Measurements from ENCODE around the gene RNU1-2.
"Not testable (repeated sequence)": the region's sequence is repeated elsewhere in the genome, so short reads cannot be mapped to it uniquely, and the experiment has no call there.

DNA sequence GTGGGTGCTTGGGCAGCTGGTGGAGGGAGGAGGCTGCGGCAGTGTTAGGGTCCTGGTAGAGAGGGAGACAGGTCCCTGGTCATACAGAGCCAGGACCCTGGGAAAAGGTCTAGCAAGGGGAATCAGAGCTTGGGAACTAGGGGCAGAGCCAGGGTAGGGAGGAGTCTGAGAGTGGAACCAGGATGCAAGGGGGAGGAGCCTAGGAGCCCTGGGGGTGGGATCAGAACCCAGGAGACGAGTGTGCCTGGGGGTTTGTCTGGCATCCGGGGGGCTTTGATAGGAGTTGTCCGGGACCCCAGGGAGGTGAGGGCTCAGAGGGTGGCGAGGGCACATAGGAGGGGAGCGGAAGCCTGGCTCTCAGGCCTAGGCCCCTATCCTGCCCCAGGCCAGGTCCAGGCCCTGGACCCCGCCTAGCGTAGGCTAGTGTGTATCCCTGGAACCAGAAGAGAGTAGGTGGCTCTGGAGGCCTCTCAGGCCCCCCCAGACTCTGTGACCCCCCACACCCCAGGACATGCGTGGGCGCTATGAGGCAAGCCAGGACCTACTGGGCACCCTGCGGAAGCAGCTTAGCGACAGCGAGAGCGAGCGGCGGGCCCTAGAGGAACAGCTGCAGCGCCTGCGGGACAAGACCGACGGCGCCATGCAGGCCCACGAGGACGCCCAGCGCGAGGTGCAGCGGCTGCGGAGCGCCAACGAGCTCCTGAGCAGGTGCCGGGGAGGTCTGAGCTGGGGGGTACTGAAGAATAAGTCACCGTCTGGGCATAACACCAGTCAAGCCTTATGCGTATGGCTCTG is 43.8 kb downstream of the RNU1-2 start:
- TF ChIP-seq, protein P1, sequence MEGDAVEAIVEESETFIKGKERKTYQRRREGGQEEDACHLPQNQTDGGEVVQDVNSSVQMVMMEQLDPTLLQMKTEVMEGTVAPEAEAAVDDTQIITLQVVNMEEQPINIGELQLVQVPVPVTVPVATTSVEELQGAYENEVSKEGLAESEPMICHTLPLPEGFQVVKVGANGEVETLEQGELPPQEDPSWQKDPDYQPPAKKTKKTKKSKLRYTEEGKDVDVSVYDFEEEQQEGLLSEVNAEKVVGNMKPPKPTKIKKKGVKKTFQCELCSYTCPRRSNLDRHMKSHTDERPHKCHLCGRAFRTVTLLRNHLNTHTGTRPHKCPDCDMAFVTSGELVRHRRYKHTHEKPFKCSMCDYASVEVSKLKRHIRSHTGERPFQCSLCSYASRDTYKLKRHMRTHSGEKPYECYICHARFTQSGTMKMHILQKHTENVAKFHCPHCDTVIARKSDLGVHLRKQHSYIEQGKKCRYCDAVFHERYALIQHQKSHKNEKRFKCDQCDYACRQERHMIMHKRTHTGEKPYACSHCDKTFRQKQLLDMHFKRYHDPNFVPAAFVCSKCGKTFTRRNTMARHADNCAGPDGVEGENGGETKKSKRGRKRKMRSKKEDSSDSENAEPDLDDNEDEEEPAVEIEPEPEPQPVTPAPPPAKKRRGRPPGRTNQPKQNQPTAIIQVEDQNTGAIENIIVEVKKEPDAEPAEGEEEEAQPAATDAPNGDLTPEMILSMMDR (IDR thresholded peaks at IDR 0.05; ENCODE audit: low read depth, low read length, poor library complexity, severe bottlenecking) = not testable (repeated sequence)
- not testable (repeated sequence) for TF ChIP-seq EZH2phosphoT487 (IDR thresholded peaks at IDR 0.05; ENCODE audit: borderline replicate concordance, low read length)

Measured in DOHH2 (cell line).